LNCAP (cell line): Measurements from ENCODE around the gene MAP3K2.

Source experiments
- TF ChIP-seq, protein P1 (sequence below): fragments of 450-650 bp; IDR thresholded peaks from 2 replicates; pipeline ENCODE4 v1.5.1; 2017; ENCODE audit warnings: mild to moderate bottlenecking

Gene MAP3K2

DNA sequence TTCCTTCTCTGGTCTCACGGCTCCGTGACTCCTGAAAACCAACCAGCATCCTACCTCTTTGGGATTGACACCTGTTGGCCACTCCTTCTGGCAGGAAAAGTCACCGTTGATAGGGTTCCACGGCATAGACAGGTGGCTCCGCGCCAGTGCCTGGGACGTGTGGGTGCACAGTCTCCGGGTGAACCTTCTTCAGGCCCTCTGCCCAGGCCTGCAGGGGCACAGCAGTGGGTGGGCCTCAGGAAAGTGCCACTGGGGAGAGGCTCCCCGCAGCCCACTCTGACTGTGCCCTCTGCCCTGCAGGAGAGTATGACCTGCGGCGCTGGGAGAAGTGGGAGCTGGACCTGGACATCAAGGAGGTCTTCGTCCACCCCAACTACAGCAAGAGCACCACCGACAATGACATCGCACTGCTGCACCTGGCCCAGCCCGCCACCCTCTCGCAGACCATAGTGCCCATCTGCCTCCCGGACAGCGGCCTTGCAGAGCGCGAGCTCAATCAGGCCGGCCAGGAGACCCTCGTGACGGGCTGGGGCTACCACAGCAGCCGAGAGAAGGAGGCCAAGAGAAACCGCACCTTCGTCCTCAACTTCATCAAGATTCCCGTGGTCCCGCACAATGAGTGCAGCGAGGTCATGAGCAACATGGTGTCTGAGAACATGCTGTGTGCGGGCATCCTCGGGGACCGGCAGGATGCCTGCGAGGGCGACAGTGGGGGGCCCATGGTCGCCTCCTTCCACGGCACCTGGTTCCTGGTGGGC, 40.5 kb upstream of the MAP3K2 start:
- TF ChIP-seq, protein P1, sequence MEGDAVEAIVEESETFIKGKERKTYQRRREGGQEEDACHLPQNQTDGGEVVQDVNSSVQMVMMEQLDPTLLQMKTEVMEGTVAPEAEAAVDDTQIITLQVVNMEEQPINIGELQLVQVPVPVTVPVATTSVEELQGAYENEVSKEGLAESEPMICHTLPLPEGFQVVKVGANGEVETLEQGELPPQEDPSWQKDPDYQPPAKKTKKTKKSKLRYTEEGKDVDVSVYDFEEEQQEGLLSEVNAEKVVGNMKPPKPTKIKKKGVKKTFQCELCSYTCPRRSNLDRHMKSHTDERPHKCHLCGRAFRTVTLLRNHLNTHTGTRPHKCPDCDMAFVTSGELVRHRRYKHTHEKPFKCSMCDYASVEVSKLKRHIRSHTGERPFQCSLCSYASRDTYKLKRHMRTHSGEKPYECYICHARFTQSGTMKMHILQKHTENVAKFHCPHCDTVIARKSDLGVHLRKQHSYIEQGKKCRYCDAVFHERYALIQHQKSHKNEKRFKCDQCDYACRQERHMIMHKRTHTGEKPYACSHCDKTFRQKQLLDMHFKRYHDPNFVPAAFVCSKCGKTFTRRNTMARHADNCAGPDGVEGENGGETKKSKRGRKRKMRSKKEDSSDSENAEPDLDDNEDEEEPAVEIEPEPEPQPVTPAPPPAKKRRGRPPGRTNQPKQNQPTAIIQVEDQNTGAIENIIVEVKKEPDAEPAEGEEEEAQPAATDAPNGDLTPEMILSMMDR, result no peak

DNA sequence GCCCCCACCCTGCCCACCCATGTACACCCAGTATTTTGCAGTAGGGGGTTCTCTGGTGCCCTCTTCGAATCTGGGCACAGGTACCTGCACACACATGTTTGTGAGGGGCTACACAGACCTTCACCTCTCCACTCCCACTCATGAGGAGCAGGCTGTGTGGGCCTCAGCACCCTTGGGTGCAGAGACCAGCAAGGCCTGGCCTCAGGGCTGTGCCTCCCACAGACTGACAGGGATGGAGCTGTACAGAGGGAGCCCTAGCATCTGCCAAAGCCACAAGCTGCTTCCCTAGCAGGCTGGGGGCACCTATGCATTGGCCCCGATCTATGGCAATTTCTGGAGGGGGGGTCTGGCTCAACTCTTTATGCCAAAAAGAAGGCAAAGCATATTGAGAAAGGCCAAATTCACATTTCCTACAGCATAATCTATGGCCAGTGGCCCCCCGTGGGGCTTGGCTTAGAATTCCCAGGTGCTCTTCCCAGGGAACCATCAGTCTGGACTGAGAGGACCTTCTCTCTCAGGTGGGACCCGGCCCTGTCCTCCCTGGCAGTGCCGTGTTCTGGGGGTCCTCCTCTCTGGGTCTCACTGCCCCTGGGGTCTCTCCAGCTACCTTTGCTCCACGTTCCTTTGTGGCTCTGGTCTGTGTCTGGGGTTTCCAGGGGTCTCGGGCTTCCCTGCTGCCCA, 39.7 kb upstream of the MAP3K2 start:
- TF ChIP-seq, protein P1, result no peak

GRCh38 chr2:127426501-127427354, 39.0 kb upstream of the MAP3K2 start:
- TF ChIP-seq, protein P1, result no peak

GRCh38 chr2:127425540-127426490, 38.0 kb upstream of the MAP3K2 start:
- TF ChIP-seq, protein P1, result no peak

DNA sequence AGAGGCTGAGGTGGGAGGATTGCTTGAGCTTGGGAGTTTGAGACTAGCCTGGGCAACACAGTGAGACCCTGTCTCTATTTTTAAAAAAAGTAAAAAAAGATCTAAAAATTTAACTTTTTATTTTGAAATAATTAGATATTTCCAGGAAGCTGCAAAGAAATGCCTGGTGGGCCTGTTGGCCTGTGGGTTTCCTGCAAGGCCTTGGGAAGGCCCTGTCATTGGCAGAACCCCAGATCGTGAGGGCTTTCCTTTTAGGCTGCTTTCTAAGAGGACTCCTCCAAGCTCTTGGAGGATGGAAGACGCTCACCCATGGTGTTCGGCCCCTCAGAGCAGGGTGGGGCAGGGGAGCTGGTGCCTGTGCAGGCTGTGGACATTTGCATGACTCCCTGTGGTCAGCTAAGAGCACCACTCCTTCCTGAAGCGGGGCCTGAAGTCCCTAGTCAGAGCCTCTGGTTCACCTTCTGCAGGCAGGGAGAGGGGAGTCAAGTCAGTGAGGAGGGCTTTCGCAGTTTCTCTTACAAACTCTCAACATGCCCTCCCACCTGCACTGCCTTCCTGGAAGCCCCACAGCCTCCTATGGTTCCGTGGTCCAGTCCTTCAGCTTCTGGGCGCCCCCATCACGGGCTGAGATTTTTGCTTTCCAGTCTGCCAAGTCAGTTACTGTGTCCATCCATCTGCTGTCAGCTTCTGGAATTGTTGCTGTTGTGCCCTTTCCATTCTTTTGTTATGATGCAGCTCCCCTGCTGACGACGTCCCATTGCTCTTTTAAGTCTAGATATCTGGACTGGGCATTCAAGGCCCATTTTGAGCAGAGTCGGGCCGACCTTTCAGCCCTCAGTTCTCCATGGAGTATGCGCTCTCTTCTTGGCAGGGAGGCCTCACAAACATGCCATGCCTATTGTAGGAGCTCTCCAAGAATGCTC, 37.1 kb upstream of the MAP3K2 start:
- TF ChIP-seq, protein P1, result no peak

- TF ChIP-seq, protein P1, result no peak
Measured at GRCh38 chr2:127423880-127424279, 36.1 kb upstream of the MAP3K2 start.
